ENCODE data around the gene SEPTIN10.

SEPTIN10 gene

DNA sequence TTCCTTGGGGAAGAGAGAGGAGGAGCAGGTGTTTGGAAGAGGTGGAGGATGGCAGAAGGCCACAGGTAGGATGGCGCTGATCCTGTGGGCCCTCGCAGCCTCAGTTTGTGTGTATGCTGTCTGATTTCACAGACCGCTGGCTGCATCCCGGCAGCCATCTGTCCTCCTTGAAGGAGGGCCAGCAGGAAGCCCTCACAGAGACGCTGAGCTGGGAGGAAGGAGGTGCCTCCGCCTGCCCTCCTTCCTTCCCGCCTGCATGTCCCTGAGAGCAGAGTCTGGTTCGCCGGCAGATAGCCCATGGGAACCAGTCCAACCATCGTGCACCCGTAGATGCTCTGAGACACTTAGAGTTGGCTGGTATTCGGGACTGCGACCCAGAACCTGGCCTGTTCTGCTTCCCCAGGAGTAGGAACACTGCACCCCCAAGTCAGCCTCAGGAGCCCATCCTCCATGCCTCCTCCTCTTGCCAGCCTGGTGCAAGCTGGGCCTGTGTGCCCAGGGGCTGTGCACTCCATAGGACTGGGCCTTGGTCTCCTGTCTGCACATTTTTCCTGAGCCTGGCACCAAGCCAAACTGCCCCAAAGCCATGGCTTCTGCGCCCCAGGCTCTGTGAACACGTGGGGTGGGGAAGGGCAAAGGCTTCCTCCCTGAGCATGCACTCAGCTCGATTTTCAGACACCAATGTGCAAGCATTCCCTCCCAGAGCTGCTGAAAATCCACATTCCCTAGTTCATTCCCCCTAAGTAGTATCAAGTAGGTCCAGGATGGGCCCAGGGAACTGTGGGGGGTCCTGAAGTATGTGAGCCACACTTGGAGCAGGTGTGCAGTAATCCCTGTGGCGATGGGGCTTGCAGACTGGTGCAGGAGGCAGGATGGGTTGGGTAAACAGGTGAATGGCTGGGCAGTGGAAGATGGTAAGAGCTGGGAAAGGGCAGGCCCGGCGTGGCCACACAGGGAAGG, 115.6 kb downstream of the SEPTIN10 start:
- TF ChIP-seq ZFX (IDR thresholded peaks at IDR 0.05; ENCODE audit: borderline replicate concordance) = no peak
- TF ChIP-seq, protein P1, sequence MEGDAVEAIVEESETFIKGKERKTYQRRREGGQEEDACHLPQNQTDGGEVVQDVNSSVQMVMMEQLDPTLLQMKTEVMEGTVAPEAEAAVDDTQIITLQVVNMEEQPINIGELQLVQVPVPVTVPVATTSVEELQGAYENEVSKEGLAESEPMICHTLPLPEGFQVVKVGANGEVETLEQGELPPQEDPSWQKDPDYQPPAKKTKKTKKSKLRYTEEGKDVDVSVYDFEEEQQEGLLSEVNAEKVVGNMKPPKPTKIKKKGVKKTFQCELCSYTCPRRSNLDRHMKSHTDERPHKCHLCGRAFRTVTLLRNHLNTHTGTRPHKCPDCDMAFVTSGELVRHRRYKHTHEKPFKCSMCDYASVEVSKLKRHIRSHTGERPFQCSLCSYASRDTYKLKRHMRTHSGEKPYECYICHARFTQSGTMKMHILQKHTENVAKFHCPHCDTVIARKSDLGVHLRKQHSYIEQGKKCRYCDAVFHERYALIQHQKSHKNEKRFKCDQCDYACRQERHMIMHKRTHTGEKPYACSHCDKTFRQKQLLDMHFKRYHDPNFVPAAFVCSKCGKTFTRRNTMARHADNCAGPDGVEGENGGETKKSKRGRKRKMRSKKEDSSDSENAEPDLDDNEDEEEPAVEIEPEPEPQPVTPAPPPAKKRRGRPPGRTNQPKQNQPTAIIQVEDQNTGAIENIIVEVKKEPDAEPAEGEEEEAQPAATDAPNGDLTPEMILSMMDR (IDR thresholded peaks at IDR 0.05) = no peak
- H3K27ac ChIP-seq = no peak overlapping the region

DNA sequence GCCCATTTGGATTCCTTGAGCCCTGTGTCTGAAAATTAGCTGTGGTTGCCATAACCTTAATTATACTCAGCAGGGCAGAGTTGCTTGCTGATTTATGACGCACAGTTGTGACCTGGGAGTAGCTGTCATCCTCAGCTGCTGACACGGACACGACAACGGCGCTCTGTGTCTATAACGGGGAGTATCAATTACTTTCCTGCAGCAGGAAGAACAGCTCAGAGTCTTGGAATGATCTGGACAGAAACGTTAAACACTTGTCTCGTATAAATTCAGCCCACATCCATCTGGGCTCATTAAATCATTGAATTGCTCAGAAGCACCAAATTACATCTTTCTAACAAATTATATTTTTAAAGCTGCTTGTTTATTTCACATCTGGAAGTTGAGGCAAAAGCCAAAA, 116.3 kb downstream of the SEPTIN10 start:
- H3K27ac ChIP-seq = no peak overlapping the region
- TF ChIP-seq, protein P1 (IDR thresholded peaks at IDR 0.05) = no peak
- no peak for TF ChIP-seq ZFX (IDR thresholded peaks at IDR 0.05; ENCODE audit: borderline replicate concordance)

DNA sequence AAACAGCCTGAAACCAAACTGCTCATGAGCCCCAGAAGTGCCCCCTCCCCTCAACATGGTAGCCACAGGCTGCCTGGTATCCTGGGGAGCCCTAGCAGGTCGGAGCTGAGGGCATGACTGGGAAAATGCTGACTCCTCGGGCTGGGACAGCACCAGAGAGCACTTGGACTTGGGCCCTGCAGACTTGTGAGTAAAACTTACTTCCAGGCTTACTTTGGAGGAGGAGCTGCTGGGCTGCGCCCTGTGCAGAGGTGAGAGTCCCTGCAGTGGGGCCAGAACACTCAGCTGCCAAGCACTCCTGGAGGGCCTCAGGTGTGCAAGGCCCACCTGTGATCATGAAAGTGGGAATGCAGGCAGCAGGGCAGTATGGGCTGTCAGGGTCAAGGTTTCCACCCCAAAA, 119.4 kb downstream of the SEPTIN10 start:
- H3K27ac ChIP-seq = no peak overlapping the region
- TF ChIP-seq ZFX (IDR thresholded peaks at IDR 0.05; ENCODE audit: borderline replicate concordance) = no peak

DNA sequence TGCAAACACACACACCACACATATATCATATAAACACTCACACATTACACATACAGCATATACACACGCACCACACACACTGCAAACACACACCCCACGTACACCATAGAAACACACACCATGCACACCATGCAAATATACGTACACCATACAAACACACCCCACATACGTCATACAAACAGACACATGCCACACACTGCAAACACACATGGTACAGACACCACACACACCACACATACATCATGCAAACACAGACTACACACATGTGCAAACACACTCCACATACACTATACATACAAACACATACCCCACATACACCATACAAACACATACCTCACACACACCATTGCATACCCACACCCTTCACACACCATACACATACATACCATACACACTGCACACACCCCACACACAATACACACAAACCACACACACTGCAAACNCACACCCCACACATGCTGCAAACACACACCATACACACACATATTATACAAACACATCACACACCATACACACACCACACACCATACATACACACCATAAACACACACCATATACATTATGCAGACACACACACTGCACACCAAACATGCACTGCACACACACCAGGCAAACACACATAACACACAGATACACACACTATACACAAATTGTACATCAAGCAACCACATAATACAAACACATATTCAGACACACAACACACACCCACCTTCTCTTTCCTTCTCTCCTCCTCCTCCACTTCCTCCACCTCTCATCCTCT, 120.4 kb downstream of the SEPTIN10 start:
- TF ChIP-seq ZFX (IDR thresholded peaks at IDR 0.05; ENCODE audit: borderline replicate concordance) = no peak
- TF ChIP-seq, protein P1 (IDR thresholded peaks at IDR 0.05) = no peak
- H3K27ac ChIP-seq = no peak overlapping the region

All from 22Rv1 (cell line).